H1 (cell line): ENCODE data around the gene PSMD6. TPM values are rescaled to one million over a fixed set of nuclear protein-coding genes. Genes with fewer than 3 reads are reported as not detected.

ENCODE experiments used
- TEAD4 ChIP-seq: IDR thresholded peaks from 2 replicates; pipeline ENCODE4 v1.6.1; 2012; ENCODE audit warnings: low read depth, low read length, inconsistent platforms, mixed read lengths
- polyA plus RNA-seq, 7 experiments: library from polyadenylated mRNA; depleted of rRNA in 3 of 7; stranded (reverse) in 5 of 7; unstranded in 2 of 7; fragments of >200 nt in 5 of 7; fragments of 200-250 nt in 2 of 7; gene quantifications; 1 replicate in 5 of 7; 2 replicates in 1 of 7; 4 replicates in 1 of 7; pipeline versions ENCODE4 v1.2.1 to v1.2.3, GENCODE V29; 2011 to 2013; ENCODE audit warnings: missing spikeins in 2 of 7, mixed read lengths in 2 of 7
- total RNA-seq: library from RNA; stranded (reverse); fragmentation: NEBNext Ultra II Directional; extraction: Animal tissue kit (Norgen Biotek cat#: 25700); gene quantifications from 2 replicates; pipeline ENCODE4 v1.2.1, GENCODE V29; 2021

The PSMD6 gene
- total and polyA plus RNA-seq, 2 of the 8 experiments (the other 6 are each of a cell fraction or from before 2014, with no cell fraction given): 43.7 to 104 TPM

- TF ChIP-seq TEAD4: no peak
- TF ChIP-seq, all 59 proteins: peak for 0
These were observed 47.0 kb downstream of the PSMD6 start (continued) for GRCh38 chr3:63976161-63976871.
